Limb (tissue), 2 donors: ENCODE data around the gene SERPINH1.
A peak's percentile ranks its signal among the peaks of the same experiment; 100 is the strongest.

ENCODE experiments used
- DNase-seq, 2 donors: peaks; one replicate each; pipeline ENCODE4 v3.0.0-alpha.2; 2016; ENCODE audit errors: extremely low spot score in 2 of 2

SERPINH1 gene

DNA sequence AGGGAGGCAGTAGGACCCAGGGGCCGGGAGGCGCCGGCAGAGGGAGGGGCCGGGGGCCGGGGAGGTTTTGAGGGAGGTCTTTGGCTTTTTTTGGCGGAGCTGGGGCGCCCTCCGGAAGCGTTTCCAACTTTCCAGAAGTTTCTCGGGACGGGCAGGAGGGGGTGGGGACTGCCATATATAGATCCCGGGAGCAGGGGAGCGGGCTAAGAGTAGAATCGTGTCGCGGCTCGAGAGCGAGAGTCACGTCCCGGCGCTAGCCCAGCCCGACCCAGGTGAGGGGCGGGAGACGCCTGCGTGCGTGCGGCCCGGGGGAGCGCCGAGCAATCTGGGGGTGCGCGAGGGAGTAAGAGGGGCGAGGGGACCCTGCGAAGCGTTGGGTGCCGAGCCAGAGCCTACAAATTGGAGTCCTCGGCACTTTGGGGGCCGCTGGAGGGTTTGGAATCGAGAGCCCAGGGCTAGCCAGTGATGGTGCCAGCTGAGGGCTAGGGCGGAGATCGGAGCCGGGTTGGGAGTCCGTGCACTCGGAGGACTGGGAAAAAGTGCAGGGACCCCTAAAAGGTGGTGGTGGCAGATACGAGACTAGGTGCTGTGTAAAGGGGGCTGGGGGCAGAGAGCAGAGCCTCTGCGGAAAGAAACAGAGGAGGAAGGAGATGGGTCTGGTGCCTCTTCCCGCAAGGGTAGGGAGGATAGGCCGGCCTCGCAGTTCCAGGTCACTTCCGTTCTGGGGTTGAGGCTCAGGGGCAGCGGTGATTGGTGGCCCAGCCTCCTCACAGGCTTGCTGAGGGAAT lies at the start of gene SERPINH1:
SERPINH1 (plus strand) TSS at position 206 of the 788 bp plus-strand sequence. CDS start 4,097 bp downstream, outside the sequence.
- peak; percentile 88 to 91 for DNase-seq

DNA sequence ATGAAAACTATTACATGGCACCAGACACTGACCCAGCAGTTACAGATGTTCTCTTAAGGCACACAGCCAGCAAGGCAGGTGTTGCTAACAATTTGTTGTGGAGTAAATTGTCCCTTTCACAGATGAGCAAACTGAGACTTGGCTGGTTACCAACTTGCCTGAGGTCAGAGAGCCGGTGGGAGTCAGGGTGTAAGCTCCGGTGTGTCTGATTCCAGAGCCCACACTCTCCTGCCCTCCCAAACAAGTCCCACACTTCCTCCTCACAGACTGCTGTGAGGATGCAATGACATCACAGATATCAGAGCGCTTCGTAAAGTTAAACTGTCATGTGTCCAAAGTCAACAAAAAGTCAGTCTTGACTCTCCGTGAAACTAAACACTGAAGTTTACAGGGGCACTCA lies 48.8 kb upstream of the SERPINH1 start:
- DNase-seq: no peak

DNA sequence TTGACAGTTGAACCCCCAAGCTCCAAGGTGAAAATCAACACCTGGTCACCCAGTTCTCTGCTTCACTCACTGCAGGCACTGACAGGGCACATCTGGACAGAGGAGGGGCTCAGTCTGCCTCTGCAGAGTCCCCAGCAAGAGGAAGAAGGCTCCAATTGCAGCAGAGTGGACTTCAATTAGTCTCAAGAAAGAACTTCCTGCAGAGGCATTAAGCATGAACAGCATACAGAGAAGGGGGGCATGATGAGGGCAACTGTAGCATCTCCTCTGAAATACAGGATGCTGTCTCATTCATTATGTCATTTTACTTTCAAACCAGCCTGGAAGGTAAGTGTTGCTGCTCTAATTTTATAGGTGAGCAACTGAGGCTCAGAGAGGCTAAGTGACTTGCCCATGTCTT lies 47.5 kb upstream of the SERPINH1 start:
- no peak for DNase-seq

DNA sequence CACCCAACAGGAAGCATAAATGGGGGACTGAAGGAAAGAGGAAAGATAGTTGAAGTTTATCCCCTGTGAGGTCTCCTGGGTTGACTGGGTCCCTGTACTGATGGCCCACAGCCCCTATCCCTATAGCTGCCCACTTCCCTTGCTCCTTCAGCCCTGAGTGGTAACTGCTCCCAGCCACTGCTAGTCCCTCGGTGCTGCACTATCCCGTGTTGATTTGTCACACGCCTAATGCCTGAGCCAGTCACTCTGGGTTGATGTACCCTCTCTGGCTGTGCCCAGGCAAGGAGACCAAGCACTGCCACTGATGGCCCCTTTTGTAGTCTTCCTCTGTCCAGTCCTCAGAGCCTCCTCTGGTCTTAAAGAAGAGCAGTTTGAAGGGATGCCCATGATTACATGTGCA lies 45.9 kb upstream of the SERPINH1 start:
- no peak for DNase-seq

DNA sequence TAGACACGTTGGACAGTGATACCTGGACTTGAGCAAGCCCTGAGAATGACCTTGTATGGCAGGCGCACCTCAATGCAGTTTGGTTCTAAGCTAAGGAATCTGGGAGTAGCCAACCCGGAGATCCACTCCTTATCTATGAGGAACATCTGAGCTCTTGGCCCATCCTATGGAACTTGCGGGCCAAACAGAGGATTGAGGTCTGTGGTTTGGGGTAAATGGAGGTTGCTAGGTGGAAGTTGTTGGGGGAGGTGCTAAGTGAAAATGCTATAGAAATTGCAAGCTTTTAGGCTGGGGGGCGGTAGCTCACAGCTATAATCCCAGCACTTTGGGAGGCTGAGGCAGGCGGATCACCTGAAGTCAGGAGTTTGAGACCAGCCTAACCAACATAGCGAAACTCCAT lies 45.2 kb upstream of the SERPINH1 start:
- DNase-seq: no peak

DNA sequence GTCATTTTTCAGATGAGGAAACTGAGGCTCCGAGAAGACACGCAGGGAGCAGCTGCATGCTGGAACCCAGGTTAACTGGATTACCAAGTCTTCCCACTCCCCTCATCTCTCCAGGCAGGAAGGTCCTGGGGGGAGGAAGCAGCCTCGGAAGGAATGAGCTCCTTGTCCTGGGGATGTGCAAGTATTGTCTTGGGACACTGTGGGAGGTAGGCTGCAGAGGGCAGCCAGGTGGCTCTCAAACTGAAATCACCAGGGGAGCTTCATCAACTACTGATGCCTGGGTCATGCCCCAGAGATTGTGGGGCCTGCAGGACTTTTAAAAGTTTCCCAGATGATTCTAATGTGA lies 43.9 kb upstream of the SERPINH1 start:
- no peak for DNase-seq

DNA sequence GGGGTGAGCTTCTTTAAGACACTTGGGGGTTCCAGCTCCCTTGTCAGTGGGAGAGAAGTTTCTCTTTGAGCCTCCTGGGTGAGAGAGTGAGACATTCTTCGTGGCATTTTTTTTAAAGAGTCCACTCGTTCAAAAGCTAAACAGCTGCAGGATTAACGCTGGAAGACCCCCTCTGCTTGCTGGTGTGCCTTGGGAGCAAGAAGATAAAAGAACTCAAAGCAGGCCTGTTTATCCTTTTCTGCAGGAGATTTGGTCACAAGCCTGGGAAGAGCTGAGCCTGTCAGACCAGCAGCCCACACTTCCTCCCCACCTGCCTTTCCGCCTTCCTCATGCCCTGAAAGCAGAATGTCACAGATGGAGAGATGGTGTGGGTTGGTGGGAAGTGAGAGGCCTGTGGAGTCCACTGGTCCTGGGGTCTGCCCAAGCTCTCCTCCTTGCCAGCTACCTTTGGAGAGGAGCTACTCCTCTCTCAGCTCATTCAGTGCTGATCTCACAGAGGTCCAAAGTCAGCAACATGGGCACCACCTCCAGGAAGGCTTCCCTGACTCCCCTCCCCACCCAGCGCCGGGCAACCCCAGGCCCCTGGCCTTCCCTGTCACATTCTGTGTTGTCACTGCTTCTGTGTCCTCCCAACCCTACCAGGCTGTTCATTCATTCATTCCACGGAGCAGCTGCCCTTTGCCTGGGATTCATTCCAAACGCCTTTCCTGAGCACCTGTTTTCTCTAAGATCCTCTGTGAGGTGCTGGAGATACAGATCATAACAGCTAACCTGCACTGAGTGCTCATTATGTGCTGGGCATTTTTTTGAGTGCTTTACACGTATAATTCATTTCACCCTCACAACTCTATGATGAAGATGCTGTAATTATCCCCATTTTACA lies 43.0 kb upstream of the SERPINH1 start:
- no peak for DNase-seq

DNA sequence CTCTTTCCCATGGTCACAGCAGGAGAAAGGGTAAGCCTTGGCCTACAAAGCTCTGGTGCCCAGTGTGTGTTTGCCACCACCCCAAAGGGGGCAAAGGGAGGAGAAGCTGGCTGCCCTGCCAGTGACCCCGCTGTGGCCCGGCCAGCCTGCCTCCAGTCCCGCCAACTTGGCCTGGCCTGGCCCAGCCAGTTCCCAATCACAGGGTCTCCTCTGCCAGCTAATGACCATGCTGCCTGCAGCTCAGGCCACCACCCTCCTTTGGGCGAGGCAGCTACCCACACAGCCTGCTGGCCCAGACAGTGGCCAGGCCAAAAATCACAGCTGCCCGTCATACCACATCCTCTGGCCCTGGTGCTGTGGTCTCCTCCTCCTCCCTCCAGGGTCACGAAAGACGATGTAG lies 41.4 kb upstream of the SERPINH1 start:
- DNase-seq: no peak

DNA sequence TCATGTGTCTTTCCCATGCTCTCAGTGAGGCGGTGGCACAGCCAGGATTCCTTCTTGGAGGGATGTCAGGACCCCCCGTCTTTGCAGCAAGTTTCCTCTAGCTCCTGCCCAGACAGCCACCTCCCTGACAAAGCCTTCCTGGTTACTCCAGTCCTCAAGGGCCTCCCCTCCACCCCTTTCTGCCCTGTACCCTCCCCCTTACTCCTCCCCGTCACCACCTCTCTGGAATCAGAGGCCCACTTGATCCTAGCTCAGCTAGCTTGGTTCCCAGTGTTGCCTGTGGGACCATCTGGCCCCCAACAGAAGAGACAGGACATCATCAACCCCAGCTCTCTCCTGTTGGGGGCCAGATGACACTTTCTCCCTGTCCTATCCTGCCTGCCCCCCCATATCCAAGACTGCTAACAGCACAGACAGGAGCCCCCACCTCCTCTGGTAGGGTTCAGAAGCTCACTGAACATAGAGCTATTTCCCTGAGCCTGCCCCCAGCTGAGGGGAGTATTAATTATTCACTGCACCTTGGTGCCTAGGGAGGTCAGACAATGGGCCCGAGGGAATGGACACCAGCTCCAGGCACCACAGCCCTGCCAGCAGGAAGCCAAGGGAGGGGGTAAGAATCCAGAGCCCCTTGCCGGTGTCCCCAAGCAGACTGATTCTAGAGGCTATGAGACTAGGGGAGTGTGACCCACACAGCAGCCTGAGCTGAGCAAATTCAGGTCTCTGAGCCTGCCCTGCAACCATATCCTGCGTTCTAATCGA lies 39.6 kb upstream of the SERPINH1 start:
- DNase-seq: no peak

DNA sequence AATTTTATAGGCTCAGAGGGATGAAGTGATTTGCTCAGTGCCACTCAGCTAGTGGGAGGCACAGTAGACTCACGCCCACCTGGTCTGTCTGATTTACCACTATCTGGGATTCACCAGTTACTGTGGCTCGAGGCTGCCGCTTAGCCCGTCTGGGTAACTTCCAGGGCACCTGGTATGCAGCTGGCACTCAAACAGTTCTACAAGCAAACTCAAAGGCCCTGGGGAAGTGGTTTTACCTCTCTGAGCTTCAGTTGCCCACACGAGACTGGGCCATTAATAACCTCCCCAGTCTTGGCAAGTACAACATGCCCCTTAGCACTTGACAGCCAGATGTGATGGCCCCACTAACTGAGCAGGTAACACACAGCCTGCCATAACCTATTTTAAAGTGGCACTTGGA lies 38.9 kb upstream of the SERPINH1 start:
- no peak for DNase-seq

DNA sequence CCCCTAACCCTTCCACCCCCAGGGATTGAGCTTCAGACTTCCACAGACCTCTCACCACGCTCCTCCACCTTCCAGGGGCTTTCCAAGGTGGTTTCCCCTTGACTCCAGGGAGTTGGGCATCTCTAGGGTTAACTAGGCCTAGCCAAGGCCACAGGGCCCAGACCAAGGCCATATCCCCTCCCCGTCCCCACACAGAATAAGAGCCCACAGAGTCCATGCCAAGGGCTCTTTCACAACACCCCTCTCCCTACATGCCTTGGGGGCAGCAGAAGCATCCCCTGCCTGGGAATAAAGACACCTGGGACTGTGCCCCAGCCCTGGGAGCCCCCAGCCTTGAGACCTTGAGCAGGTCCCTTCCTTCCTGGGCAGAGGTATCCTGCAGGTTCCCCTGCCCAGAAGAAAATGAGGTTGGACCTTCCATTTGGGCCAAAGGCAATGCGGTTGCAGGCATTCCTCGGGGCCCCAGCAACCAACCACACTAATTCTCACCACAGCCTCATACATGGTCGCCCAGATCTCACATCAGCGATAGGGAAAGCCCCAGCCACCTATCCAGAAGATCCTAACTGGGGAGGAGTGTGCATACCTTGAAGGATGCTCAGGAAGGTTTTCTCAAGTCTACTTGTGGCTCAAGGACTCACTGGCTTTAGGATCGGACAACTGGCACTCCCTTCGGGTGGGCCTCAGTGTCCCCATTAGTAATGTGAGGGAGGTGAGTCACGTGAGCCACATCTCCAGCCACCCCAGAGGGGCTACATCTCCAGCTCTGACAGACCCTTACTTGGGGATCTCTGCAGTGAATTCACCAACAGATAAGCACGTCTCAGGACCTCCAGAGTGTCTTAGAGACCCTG lies 38.0 kb upstream of the SERPINH1 start:
- no peak for DNase-seq

DNA sequence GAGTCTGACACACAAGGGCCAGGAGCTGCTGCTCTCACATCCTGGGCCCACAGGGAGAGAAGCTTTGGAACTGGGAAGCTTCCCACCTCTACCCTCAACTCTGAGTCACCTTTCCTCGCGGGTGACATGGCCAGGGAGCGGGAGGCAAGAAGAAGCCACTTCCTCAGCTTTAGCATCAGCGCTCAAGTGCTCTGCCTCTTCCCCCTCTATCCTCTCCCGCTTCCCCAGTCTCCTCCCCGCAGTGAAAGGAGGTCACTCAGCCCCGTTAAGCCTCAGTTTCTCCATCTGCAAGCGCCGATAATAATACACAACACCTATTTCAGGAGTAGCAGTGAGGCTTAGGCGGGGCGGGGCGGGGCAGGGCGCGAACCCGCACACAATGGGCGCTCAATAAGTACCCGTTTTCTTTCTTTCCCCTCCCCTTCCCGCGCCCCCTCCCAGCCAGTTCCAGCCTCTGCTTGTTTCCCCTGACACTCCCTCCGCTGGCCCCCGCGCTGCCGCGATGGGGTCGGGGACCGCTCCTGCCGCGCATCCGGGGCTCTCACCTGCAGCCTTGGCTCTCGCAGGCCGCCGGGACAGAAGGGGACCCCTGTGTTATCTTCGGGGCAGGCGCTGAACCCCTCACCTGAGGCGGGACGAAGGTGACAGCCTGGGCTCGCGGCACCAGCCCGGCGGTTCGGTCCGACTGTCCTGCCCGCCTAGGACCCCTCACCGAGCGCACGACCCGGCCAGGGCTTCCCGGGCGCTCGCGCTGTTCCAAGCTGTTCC lies 37.2 kb upstream of the SERPINH1 start:
- DNase-seq: peak in 1 of 2 donors; percentile 64

DNA sequence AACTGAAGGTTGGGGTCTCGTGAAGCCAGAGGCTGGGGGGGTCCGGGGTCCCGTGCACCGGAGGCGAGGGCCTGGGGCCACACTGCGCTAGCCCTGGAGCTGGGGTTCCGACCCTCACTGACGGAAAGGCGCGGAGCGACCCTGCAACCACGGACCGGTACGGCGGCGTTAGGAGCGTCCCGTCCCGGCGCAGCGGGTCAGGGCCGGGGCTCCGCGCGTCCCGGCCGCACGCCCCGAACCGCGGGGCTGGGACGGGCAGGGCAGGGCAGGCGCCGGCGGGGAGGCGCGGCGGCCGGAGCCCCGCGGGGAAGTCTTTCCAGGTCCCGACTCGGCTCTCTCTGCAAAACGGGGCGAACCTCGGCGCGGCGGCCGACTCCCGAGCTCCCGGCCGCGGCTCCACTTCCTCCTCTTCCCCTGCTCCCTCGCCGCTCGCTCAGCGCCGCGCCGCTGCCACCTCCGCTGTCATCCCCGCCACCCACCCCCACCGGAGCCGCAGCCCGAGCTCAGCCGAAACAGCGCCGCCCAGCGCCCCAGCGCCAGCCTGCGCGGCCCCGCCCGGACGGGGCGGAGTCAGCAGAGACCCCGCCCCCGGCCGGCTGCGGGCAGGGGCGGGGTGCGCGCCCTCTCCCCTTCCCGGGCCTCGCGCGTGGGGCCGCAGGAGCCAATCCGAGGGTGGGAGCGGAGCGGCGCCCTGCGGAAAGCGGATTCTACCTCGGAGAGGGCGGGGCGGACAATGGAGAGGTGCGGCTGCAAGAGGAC lies 36.4 kb upstream of the SERPINH1 start, which contains the start of gene GDPD5:
GDPD5 (minus strand) TSS at position 509 of the 759 bp plus-strand sequence. CDS start 48,206 bp downstream, outside the sequence.
- DNase-seq: peak; percentile 83 to 94

DNA sequence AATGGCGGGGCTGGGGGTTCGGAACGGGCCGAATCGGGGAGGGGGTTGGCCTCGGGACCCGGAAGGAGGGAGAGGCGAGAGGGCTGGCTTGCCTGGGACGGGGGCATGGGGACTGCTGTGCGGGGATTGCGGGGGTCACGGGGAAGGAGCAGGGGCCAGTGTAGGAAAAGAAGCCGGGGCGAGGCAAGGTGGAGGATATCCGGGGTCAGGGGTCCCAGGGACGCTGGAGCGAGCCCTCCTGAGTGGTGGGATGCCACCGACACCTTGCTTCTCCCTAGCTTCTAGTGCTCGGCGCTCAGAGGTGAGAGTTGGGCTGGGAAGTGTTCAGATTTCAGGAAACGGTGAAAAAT lies 35.9 kb upstream of the SERPINH1 start:
- DNase-seq: no peak

DNA sequence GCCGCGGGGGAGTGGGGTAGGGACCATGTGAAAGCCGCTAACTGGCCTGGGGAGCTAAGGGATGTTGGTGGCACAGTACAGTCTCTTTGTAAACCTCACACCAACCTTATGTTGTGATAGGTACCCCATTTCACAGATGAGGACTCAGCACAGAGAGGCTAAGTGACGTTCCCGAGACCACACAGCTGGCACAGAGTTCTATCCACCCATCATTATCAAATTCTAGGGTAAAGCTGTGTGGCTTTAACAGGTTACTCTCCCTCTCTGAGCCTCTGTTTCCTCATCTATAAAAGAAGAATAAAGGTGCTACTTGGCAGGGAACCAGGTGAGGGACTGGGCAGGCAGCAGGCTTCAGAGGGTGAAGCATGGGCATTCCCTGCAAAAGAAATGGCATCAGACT lies 34.9 kb upstream of the SERPINH1 start:
- no peak for DNase-seq

DNA sequence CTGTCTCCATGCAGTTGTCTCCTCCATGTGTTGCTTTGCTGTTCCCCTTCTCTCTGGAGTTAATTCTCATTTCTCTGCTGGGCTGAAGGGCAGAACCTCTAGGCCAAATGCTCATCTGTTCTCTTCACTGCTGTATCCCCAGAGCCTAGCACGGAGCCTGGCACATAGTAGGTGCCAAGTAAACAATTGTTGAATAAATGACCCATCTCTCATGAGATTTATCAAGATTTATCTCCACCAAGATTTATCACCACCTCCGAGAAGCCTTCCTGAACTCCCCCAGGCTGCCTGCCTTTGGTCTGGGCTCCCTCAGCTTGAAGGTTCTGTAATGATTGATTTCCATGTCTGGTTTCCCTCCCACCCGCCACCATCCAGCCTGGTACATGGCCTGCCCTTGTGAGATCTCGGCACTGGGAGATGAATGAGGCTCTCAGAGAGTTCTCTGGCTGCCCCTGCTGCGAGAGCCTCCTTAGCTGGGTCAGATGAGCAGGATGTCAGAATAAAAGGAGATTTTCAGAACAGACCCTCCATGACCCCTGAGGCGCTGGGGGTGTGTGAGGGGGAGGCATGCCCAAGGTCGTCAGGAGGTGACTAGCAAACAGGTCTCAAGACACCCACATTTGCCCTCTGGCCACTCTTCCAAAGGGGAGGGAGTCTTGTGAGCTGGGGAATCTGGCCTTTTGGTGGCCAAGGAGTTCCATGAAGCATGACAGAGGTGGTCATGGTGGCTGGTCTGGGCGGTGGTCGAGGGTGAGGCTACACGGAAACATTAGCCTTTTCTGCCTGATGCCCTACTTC lies 33.9 kb upstream of the SERPINH1 start:
- DNase-seq: no peak

DNA sequence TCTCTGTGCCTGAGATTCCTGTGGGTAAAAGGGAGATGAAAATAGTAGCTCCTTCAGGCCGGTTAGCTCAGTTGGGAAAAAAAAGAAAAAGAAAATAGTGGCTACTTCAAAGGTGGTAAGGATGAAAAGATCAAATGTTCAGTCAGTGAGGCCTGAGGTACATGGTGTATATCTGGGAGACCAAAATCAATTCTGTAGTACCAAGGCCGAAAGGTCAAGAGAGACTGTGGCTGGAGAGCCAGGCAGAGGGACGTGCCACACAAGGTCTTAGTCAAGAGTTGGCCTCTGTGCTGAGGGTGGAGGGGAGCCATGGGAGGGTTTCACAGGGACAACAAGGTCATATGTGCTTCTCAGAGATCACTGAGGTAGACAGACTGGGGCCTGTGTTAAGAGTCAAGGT lies 31.5 kb upstream of the SERPINH1 start:
- DNase-seq: no peak

DNA sequence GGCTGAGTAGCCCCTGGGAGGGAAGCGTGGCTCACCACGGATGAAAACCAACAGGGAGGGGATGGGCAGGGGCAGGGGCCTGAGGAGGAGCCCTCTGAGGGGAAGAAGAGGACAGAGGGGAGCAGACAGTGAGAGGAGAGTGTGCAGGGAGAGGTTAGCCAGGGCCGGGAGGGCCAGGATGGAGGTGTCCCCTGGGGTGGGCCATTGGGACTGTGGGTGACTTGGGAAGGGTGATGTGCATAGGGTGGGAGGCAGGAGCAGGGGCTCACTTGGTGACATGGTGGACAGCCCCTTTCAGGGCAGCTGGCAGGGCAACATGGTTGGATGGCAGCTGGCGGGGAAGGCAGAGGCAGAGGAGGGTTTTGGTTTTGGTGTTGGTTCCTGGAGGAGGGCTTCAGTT lies 30.7 kb upstream of the SERPINH1 start:
- DNase-seq: no peak
